NCI-H748 treated with DMSO at 0.1 percent for 48 hours (cell line): ENCODE data around the gene COG5.

Source experiments
- DNase-seq: peaks from one replicate; lab custom pipeline; 2025; lab: John Stamatoyannopoulos, UW

Gene COG5

DNA sequence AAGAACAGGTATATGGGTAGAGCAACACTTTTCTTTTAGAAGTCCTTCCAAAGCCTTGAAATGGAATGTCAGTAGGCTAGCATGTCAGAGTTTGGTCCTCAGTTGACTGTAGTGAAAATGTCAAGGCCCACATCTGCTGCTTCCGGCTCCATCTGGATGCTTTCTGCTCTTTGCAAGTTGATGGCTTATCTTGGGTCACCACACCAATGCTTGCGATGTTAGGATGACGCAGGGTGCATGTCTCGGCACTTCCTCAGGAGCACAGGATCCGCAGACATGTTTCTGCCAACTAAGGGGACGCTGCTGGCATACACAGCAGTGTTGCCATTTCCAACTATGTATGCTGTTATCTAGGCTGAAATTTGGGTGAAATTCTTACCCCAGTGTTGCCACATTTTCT is 408.9 kb downstream of the COG5 start:
- DNase-seq, result no peak

DNA sequence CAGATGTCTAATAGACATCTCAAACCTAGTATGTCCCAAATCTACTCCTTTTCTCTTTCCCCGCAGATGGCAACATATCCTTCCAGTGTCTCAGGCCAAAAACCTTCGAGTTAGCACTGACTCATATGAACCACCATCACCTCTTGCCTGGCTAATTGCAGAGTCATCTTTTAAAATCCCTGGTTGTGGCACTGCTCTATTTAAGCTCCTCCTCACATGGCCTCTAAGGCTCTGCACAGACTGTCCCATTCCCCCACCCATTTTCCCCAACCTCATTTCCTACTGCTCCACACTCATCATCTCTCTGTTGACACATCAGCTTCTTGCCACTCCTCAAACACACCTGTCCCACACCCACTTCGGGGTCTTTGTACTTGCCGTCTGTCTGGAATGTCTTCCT is 411.7 kb downstream of the COG5 start:
- no peak for DNase-seq
